Coronary artery (tissue), 2 donors: ENCODE results near the gene VAMP2.

ENCODE experiments used
- DNase-seq: peaks from one replicate; pipeline ENCODE4 v3.0.0-alpha.2; 2017; ENCODE audit warnings: low spot score
- H3K27ac ChIP-seq, 2 donors: fragments of 200-600 bp; sonication (generic); one replicate each; pipeline ENCODE4 v1.5.1; 2016 to 2019
- H3K4me3 ChIP-seq: fragments of 200-600 bp; sonication (generic); 2 replicates; pipeline ENCODE4 v1.5.1; 2016; ENCODE audit warnings: mild to moderate bottlenecking, moderate library complexity
- CTCF ChIP-seq: fragments of 200-600 bp; sonication (generic); IDR thresholded peaks from one replicate; pipeline ENCODE4 v1.5.1; 2019; ENCODE audit warnings: antibody characterized with exemption

VAMP2 gene

DNA sequence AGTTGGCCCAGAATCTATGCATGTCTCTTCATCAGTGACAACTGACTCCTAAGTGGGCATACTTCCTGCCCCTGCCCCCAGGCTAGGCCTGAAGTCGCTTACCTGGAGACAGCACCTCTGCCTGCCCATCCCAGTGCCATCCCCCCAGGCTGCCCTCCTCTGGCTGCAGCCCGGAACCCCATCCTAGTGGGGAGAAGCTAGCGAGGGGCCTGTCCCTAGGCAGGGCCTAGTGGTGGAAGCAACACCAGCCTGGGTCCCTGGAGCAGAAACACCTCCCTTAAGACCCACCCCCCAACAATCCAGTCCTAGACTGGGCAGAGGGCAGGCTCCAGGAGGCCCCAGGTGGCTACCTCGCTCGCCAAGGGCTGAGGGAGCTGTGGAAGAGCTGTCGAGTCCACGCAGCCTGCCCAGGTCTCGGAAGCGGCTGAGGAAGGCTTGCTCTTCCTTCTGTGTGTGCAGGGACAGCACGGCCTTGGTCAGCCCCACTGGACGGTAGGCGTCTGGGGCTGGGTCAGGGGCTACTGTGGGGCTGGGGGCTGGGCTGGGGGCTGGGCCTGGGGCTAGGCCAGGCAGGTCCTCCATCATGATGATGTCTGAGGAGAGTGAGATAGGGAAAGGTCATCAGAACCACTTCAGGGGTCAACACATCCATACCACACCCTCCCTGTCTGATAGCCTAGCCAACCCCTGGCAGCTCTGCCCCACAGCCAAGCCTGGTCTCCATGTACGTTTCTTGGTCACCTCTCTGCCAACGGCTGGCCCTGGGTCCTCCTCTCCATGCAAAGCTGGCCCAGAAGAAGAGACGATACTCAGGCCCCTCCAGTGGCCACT, 18.1 kb downstream of the VAMP2 start:
- no peak for DNase-seq
- Histone ChIP-seq H3K27ac (peak overlapping the region in 1 of 2 donors; percentile 96), H3K4me3 (no peak overlapping the region)
- TF ChIP-seq CTCF: no peak

- no peak for DNase-seq
- H3K27ac ChIP-seq: peak overlapping the region; percentile 41 to 96
- TF ChIP-seq CTCF: no peak
- no peak overlapping the region for H3K4me3 ChIP-seq
These were observed 19.0 kb downstream of the VAMP2 start for GRCh38 chr17:8143581-8144400.

GRCh38 chr17:8142887-8143580, 19.7 kb downstream of the VAMP2 start:
- Histone ChIP-seq H3K4me3 (no peak overlapping the region), H3K27ac (peak overlapping the region; percentile 41 to 96)
- TF ChIP-seq CTCF: no peak
- DNase-seq: no peak

DNA sequence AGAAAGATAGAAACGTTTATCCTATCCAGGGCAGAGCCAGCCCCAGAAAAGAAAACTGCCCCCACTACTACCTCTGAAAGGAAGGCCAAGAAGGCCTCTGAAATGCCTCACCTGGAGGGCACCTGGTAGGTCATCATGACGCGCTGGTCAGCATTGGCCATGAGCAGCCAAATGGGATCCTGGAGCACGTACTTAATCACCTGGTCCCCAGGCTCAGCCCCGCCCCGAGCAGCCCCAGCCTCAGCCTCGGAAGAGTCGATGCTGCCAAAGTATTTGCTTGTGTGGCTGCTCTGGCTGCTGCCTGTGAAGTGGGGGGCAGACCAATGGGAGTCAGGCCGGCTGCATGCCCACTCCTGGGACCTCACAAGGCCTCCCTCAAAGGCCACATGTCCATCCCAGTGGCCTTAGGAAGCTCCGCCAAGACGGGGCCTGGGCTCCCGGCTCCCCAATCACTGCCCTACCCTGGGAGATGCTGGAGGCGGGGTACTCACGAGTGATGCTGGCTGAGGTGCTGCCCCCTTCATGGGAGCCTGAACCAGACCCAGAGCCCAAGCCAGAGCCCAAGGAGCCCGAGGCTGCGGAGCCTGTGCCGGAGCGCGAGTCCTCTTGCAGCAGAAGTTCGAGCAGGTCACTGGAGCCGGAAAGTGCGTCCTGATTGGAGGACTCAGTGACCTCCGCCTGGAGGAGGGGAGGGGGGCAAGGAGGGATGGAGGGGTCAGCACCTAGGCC, 20.4 kb downstream of the VAMP2 start:
- H3K27ac ChIP-seq: peak overlapping the region; percentile 41 to 96
- H3K4me3 ChIP-seq: no peak overlapping the region
- peak; percentile 83 for DNase-seq
- no peak for TF ChIP-seq CTCF

GRCh38 chr17:8141741-8142140, 21.0 kb downstream of the VAMP2 start:
- DNase-seq: no peak
- Histone ChIP-seq H3K4me3 (no peak overlapping the region), H3K27ac (peak overlapping the region; percentile 41 to 96)
- no peak for TF ChIP-seq CTCF

DNA sequence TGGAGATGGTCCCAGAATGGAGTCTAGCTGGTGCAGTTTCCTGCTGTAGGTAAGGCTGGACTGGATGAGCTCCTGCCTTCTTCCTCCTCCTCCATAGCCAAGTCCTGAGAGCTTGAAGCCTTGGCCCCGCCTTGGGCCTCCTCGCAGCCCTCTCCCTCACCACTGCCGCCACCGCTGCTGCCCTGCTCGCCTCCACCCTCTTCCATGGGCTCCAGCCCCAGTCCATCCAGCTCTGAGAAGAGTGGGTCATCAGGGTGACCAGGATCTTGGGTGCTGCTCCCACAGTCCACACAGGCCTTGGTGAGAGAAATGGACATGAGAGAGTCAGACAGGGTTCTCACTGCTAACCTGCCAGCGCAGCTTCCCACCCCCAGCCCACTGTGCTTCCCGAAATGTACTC, 21.7 kb downstream of the VAMP2 start:
- no peak overlapping the region for H3K4me3 ChIP-seq
- DNase-seq: no peak
- no peak for TF ChIP-seq CTCF
- H3K27ac ChIP-seq: peak overlapping the region; percentile 89 to 93
